IMR-90 (cell line): Measurements from ENCODE around the gene NSMCE3. TPM values are rescaled to one million over a fixed set of nuclear protein-coding genes. Genes with fewer than 3 reads are reported as not detected.
A peak's percentile ranks its signal among the peaks of the same experiment; 100 is the strongest.

Experiments
- ATAC-seq: fragments of 200-7000 bp; cut with Tn5 transposase; 2 replicates; pipeline ENCODE4 v1.9.1; 2020; ENCODE audit warnings: low read depth, mild to moderate bottlenecking, moderate library complexity
- BruUV-seq: library from RNA; stranded (reverse); fragments of 400-500 nt; replicated peaks from 2 replicates; lab custom pipeline; 2021; lab: Mats Ljungman, UMichigan
- CTCF ChIA-PET: fragments of 300-600 bp; formaldehyde crosslinking; extraction: SDS; loops from one replicate; lab custom pipeline; 2021; ENCODE audit warnings: antibody characterized with exemption; lab: Yijun Ruan, JAX
- POLR2A ChIA-PET: fragments of 300-600 bp; sonication (Branson Sonifier 250); formaldehyde crosslinking; loops from one replicate; lab custom pipeline; 2022; ENCODE audit warnings: antibody characterized with exemption; ENCODE audit not compliant: unreplicated experiment; lab: Charles Lee
- DNase-seq: peaks from one replicate; pipeline ENCODE4 v3.0.0; 2013
- H2AFZ ChIP-seq: replicated peaks from 2 replicates; pipeline ENCODE3; 2013; ENCODE audit warnings: low read length, mild to moderate bottlenecking; ENCODE audit not compliant: poor library complexity
- H2AK5ac ChIP-seq: 2 replicates; pipeline ENCODE4 v1.6.1; 2013; ENCODE audit warnings: low read depth, low read length, inconsistent platforms
- H2AK9ac ChIP-seq: replicated peaks from 2 replicates; pipeline ENCODE3; 2013; ENCODE audit warnings: mild to moderate bottlenecking, low read depth, low read length, moderate library complexity; ENCODE audit not compliant: poor library complexity
- H2BK120ac ChIP-seq: 2 replicates; pipeline ENCODE4 v1.6.1; 2013; ENCODE audit warnings: low read depth, low read length, inconsistent platforms
- H2BK15ac ChIP-seq: 3 replicates; pipeline ENCODE4 v1.6.1; 2013; ENCODE audit warnings: low read depth, low read length, inconsistent platforms
- H2BK20ac ChIP-seq: 2 replicates; pipeline ENCODE4 v1.6.1; 2013; ENCODE audit warnings: low read depth, mild to moderate bottlenecking, inconsistent platforms, low read length, moderate library complexity
- H2BK5ac ChIP-seq: 2 replicates; pipeline ENCODE4 v1.6.1; 2013; ENCODE audit warnings: mild to moderate bottlenecking, low read depth, low read length, inconsistent platforms; ENCODE audit not compliant: poor library complexity, severe bottlenecking
- H3K14ac ChIP-seq: replicated peaks from 2 replicates; pipeline ENCODE4 v1.6.1; 2013; ENCODE audit warnings: low read depth, low read length, inconsistent platforms
- H3K18ac ChIP-seq: 2 replicates; pipeline ENCODE4 v1.6.1; 2013; ENCODE audit warnings: low read depth, low read length, control low read depth
- H3K23ac ChIP-seq: 2 replicates; pipeline ENCODE4 v1.6.1; 2013; ENCODE audit warnings: low read depth, low read length, inconsistent platforms
- H3K27ac ChIP-seq: 2 replicates; pipeline ENCODE4 v1.5.1; 2013; ENCODE audit warnings: mild to moderate bottlenecking, control low read depth, low read length; ENCODE audit not compliant: insufficient read depth
- H3K27me3 ChIP-seq: 2 replicates; pipeline ENCODE4 v1.6.1; 2013; ENCODE audit warnings: low read length; ENCODE audit not compliant: control insufficient read depth, insufficient read depth
- H3K36me3 ChIP-seq: 2 replicates; pipeline ENCODE4 v1.6.1; 2013; ENCODE audit warnings: low read length, mixed read lengths; ENCODE audit not compliant: control insufficient read depth, insufficient read depth
- H3K4ac ChIP-seq: 2 replicates; pipeline ENCODE4 v1.6.1; 2013; ENCODE audit warnings: low read depth, low read length, inconsistent platforms
- H3K4me1 ChIP-seq: 2 replicates; pipeline ENCODE4 v1.6.1; 2013; ENCODE audit warnings: low read length, mixed read lengths; ENCODE audit not compliant: control insufficient read depth, insufficient read depth
- H3K4me2 ChIP-seq: 2 replicates; pipeline ENCODE4 v1.6.1; 2013; ENCODE audit warnings: low read depth, mild to moderate bottlenecking, control low read depth, low read length, moderate library complexity
- H3K4me3 ChIP-seq: 2 replicates; pipeline ENCODE4 v1.5.1; 2013; ENCODE audit warnings: low read depth, mild to moderate bottlenecking, control low read depth, low read length, moderate library complexity; ENCODE audit not compliant: insufficient read depth
- H3K56ac ChIP-seq: 2 replicates; pipeline ENCODE4 v1.6.1; 2013; ENCODE audit warnings: low read length, inconsistent platforms; ENCODE audit not compliant: insufficient read depth; ENCODE audit errors: extremely low read depth
- H3K79me1 ChIP-seq, 2 experiments: 2 replicates each; pipeline ENCODE4 v1.6.1; 2013; ENCODE audit warnings: low read length in 2 of 2, inconsistent platforms in 1 of 2, low read depth in 1 of 2
- H3K9ac ChIP-seq: 2 replicates; pipeline ENCODE4 v1.6.1; 2013; ENCODE audit warnings: low read depth, low read length, control low read depth
- H3K9me1 ChIP-seq: 2 replicates; pipeline ENCODE4 v1.6.1; 2013; ENCODE audit warnings: low read length, inconsistent platforms; ENCODE audit not compliant: insufficient read depth
- H3K9me3 ChIP-seq: 2 replicates; pipeline ENCODE4 v1.6.1; 2013; ENCODE audit warnings: low read length; ENCODE audit not compliant: control insufficient read depth, insufficient read depth
- H4K20me1 ChIP-seq: 2 replicates; pipeline ENCODE4 v1.6.1; 2013; ENCODE audit warnings: low read length, inconsistent platforms; ENCODE audit not compliant: insufficient read depth
- H4K5ac ChIP-seq: 2 replicates; pipeline ENCODE4 v1.6.1; 2013; ENCODE audit warnings: mild to moderate bottlenecking, low read depth, low read length, control low read depth
- H4K8ac ChIP-seq, 2 experiments: 2 replicates each; pipeline ENCODE4 v1.6.1; 2013; ENCODE audit warnings: low read depth in 2 of 2, low read length in 2 of 2, control low read depth in 1 of 2, inconsistent platforms in 1 of 2
- H4K91ac ChIP-seq: 2 replicates; pipeline ENCODE4 v1.6.1; 2013; ENCODE audit warnings: low read depth, low read length, inconsistent platforms; ENCODE audit not compliant: insufficient read depth
- CEBPB ChIP-seq: IDR thresholded peaks from 2 replicates; pipeline ENCODE4 v1.6.1; 2012; ENCODE audit warnings: low read depth, low read length, improper control_type of control experiment
- CHD1 ChIP-seq: IDR thresholded peaks from 2 replicates; pipeline ENCODE4 v1.6.1; 2012; ENCODE audit warnings: low read depth, low read length, improper control_type of control experiment
- FOS ChIP-seq: fragments of 150-350 bp; IDR thresholded peaks from 2 replicates; pipeline ENCODE4 v1.6.1; 2016; ENCODE audit warnings: low read depth, low read length
- MAZ ChIP-seq: IDR thresholded peaks from 2 replicates; pipeline ENCODE4 v1.6.1; 2012; ENCODE audit warnings: low read depth, mild to moderate bottlenecking, low read length, improper control_type of control experiment, moderate library complexity, borderline replicate concordance
- MXI1 ChIP-seq: IDR thresholded peaks from 2 replicates; pipeline ENCODE4 v1.6.1; 2012; ENCODE audit warnings: low read depth, mild to moderate bottlenecking, low read length, moderate library complexity, borderline replicate concordance
- SMC3 ChIP-seq: fragments of 150-350 bp; IDR thresholded peaks from 2 replicates; pipeline ENCODE4 v1.6.1; 2016; ENCODE audit warnings: low read depth, mild to moderate bottlenecking, antibody characterized with exemption, low read length, moderate library complexity
- WGBS, 2 experiments: methylation state at CpG; one replicate each; pipeline versions ENCODE4 v1.1.5 to v1.1.7; 2013; ENCODE audit warnings: missing lambda C conversion rate in 2 of 2; ENCODE audit not compliant: insufficient read length in 1 of 2; ENCODE audit errors: extremely low coverage in 2 of 2; 5-methylcytosine and 5-hydroxymethylcytosine counted together
- dilution Hi-C: fragments of 300-500 bp; cut with HindIII; formaldehyde crosslinking; loops from one replicate; pipeline ENCODE4 v1.14.3; 2018; ENCODE audit warnings: low sequenced_read_pairs; ENCODE audit not compliant: unreplicated experiment
- in situ Hi-C: fragments of 300-500 bp; cut with MboI; formaldehyde crosslinking; loops from 3 replicates; pipeline ENCODE4 v1.14.3; 2019; ENCODE audit warnings: low sequenced_read_pairs, inconsistent platforms, mixed read lengths
- intact Hi-C: fragments of 100-400 bp; cut with micrococcal nuclease; formaldehyde crosslinking; loops from 2 replicates; pipeline ENCODE4 v1.10.0; 2022
- polyA plus RNA-seq, 3 experiments: library from polyadenylated mRNA; depleted of rRNA; stranded (reverse); fragments of >200 nt; gene quantifications; 2 replicates each; pipeline ENCODE4 v1.2.3, GENCODE V29; 2012; ENCODE audit warnings: low replicate concordance in 1 of 3
- total RNA-seq: library from RNA; depleted of rRNA; stranded (reverse); fragments of >200 nt; gene quantifications from 2 replicates; pipeline ENCODE4 v1.2.3, GENCODE V29; 2012
- TF ChIP-seq, protein P1 (sequence below): conservative IDR thresholded peaks from 2 replicates; pipeline ENCODE4 v1.5.1; 2012; ENCODE audit warnings: mild to moderate bottlenecking, low read depth, low read length, improper control_type of control experiment

The NSMCE3 gene
- total and polyA plus RNA-seq, 2 of the 4 experiments (the other 2 are of a cell fraction): 5.1 to 6.3 TPM

- H3K23ac ChIP-seq: no peak overlapping the region
- no peak for DNase-seq
- 79% methylated on average over 2 of the region's 6 CpGs; no CpG with 5 or more reads in 1 of the 2 experiments for WGBS, 2 experiments
- no peak overlapping the region for H3K4me2 ChIP-seq
- no peak overlapping the region for H3K27ac ChIP-seq
- no peak overlapping the region for H2AK9ac ChIP-seq
- TF ChIP-seq MXI1 (no peak), SMC3 (no peak), MAZ (no peak), FOS (no peak), CHD1 (no peak), CEBPB (peak; percentile 78)
- TF ChIP-seq, protein P1, sequence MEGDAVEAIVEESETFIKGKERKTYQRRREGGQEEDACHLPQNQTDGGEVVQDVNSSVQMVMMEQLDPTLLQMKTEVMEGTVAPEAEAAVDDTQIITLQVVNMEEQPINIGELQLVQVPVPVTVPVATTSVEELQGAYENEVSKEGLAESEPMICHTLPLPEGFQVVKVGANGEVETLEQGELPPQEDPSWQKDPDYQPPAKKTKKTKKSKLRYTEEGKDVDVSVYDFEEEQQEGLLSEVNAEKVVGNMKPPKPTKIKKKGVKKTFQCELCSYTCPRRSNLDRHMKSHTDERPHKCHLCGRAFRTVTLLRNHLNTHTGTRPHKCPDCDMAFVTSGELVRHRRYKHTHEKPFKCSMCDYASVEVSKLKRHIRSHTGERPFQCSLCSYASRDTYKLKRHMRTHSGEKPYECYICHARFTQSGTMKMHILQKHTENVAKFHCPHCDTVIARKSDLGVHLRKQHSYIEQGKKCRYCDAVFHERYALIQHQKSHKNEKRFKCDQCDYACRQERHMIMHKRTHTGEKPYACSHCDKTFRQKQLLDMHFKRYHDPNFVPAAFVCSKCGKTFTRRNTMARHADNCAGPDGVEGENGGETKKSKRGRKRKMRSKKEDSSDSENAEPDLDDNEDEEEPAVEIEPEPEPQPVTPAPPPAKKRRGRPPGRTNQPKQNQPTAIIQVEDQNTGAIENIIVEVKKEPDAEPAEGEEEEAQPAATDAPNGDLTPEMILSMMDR: no peak
- H2BK120ac ChIP-seq: no peak overlapping the region
- H2BK5ac ChIP-seq: no peak overlapping the region
- H3K9ac ChIP-seq: no peak overlapping the region
- no peak overlapping the region for H2BK20ac ChIP-seq
- ChIA-PET POLR2A (no interaction called here), CTCF (no interaction called here)
- H3K18ac ChIP-seq: no peak overlapping the region
- dilution Hi-C loops: no loop called here
- H3K79me1 ChIP-seq: no peaks in the 10 kb centered on the region
- no peak overlapping the region for H2AK5ac ChIP-seq
- H3K4me1 ChIP-seq: no peaks in the 10 kb centered on the region
- H3K4ac ChIP-seq: no peak overlapping the region
- no peak overlapping the region for H2BK15ac ChIP-seq
- ATAC-seq: no peak
- no peak overlapping the region for H3K56ac ChIP-seq
- no peak overlapping the region for H2AFZ ChIP-seq
- no peaks in the 10 kb centered on the region for H3K9me1 ChIP-seq
- H3K9me3 ChIP-seq: no peaks in the 10 kb centered on the region
- no peaks in the 10 kb centered on the region for H4K20me1 ChIP-seq
- no peak overlapping the region for H4K8ac ChIP-seq
- in situ Hi-C loops: no loop called here
- H4K5ac ChIP-seq: no peak overlapping the region
- no peaks in the 10 kb centered on the region; the same call in 1 of the 2 replicates for H3K27me3 ChIP-seq
- intact Hi-C loops: no loop called here
- no peaks in the 10 kb centered on the region for H3K36me3 ChIP-seq
- H3K14ac ChIP-seq: no peak overlapping the region
- no peak overlapping the region for H3K4me3 ChIP-seq
- H4K91ac ChIP-seq: no peak overlapping the region
- BruUV-seq: no TSS peak
Measured at GRCh38 chr15:29260896-29261295, 8.7 kb downstream of the NSMCE3 start.
